Islet of Langerhans (tissue), 1 donor: ENCODE measurements around the gene DNAH7.

ENCODE experiments used
- FAIRE-seq: peaks from one replicate; lab custom pipeline; 2011; peaks lifted over from hg19 to GRCh38; lab: Jason Lieb, UNC

DNAH7 gene

DNA sequence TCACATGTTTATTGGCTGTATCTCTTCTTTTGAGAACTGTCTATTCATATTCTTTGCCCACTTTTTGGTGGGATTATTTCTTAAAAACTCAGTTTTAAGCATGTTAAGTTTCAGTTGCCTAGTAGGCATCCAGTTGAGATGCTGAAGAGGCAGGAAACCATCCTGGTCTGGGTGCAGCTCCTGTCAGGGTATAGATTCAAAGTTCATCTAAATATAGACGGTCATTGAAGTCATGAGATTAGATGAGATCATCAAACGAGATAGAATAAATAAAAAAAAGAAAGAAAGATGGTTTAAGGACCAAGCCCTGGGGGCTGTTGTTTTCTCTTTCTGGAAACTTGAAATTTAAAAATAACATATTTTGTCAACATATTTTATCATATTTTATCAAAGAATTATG lies 9.2 kb upstream of the DNAH7 start:
- no peak for FAIRE-seq

- no peak for FAIRE-seq
Measured at GRCh38 chr2:196076778-196077568, 8.3 kb upstream of the DNAH7 start.

DNA sequence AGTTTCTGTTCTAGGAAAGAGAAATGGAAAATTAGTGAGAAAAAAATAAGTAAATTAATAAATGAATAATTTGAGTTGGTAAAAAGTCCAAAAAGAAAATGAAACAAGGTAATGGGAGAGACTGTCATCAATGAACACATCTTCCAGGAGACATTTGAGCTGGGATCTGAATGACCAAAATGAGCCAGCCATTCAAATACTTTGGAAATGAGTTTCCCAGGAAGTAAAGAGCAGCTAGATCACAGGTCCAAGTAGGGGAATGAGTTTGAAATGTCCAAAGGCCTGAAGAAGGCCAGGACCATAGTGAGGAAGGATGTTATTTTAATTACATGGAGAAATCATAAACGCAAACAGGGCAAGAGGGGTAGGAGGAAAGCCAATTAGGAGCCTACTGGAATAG lies 6.6 kb upstream of the DNAH7 start:
- no peak for FAIRE-seq

DNA sequence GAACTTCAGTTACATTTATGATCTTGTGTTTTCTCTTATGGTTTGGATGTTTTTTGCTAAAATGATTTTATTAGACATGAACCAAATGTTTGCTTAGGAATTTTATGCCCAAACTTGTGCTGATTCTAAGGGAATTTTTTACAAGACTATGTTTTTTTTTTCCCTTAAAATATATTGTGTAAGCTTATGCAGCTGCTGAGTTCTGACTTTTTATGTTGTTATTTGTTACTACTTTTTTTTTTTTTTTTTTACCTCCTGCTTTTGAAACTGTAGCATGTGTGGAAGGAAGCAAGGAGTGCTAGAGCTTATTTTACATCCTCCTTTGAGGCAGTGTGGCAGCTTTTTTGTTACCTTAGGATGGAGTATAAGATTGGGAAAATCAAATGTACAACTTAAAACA lies 6.0 kb upstream of the DNAH7 start:
- FAIRE-seq, result no peak

- no peak for FAIRE-seq
Measured at GRCh38 chr2:196073521-196073920, 4.9 kb upstream of the DNAH7 start.

DNA sequence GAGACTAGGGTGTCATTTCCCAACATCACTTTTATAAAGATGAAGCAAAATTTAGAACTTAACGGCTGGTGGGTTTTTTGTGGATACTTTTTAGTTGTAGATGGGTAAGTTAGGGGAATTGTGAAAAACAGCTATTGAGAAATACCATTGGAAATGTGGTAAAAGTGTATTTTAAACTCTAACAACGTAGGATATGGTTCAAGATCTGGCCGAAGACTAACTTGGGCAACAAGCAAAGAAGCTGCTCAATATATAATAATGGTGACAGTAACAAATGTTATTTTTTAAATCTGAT lies 1.6 kb downstream of the DNAH7 start:
- FAIRE-seq, result no peak

DNA sequence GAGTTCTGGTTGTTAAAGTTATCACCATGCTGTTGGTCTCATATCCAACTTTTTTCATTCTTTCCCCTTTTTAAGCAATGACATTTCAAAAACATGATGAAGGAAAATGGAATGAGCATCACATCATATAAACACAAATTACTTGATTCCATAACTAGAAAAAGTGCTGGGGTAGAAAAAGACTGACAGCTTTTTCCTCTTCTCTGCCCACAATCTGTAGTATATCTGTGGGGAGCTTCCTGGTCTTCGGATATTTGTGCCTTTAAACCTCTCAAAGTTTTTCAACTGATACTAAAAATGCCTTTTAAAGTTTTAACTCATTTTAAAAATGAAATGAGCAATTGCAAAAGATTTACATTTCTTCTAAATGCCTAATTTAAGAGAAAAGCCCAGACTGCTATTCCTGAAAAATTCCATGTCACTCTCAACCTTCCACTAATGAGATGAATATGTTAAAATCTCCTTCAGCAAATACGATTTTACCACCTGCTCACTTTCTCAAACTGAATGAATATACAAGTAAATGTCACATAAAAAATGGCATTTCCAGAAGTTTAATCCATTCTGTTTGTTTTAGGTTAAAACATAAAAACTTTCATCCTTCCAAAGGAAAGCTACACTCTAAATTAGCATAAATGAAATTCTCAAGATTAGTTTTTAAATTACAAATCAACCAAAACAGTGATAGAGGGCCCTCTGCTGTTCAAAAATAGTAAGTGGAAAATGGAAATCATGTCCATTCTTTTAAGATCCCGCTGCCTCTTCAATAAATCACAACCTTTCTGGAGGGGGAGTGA lies 2.1 kb downstream of the DNAH7 start:
- FAIRE-seq, result peak; percentile 99

DNA sequence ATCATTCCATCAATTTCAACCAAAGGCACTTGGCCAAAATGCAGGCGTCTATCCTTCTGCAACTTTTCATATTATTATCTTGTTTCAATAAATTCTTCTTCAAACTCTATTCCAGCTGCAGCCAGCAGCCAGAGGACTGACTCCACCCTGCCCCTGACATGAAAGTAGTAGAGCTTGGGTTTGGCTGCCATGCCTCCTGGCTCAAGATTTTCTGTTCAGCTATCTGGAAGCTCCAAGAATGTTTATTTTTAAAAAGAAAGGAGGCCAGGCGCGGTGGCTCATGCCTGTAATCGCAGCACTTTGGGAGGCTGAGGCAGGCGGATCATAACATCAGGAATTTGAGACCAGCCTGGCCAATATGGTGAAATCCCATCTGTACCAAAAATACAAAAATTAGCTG lies 4.9 kb downstream of the DNAH7 start:
- no peak for FAIRE-seq

GRCh38 chr2:196059491-196059960 lies 9.1 kb downstream of the DNAH7 start:
- no peak for FAIRE-seq

DNA sequence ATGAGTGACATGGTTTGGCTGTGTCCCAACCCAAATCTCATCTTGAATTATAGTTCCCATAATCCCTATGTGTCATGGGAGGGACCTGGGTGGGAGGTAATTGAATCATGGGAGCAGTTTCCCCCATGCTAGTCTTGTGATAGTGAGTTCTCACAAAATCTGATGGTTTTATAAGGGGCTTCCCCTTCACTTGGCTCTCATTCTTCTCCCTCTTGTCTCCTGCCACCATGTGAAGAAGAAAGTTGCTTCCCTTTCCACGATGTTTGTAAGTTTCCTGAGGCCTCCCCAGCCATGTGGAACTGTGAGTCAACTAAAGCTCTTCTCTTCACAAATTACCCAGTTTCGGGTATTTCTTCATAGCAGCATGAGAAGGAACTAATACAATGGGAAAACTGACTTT lies 14.0 kb downstream of the DNAH7 start:
- no peak for FAIRE-seq

GRCh38 chr2:196046123-196046917 lies 22.3 kb downstream of the DNAH7 start:
- FAIRE-seq, result no peak

- no peak for FAIRE-seq
Measured at GRCh38 chr2:196041786-196042185, 26.9 kb downstream of the DNAH7 start.

GRCh38 chr2:196040218-196040617 lies 28.4 kb downstream of the DNAH7 start:
- FAIRE-seq, result no peak

DNA sequence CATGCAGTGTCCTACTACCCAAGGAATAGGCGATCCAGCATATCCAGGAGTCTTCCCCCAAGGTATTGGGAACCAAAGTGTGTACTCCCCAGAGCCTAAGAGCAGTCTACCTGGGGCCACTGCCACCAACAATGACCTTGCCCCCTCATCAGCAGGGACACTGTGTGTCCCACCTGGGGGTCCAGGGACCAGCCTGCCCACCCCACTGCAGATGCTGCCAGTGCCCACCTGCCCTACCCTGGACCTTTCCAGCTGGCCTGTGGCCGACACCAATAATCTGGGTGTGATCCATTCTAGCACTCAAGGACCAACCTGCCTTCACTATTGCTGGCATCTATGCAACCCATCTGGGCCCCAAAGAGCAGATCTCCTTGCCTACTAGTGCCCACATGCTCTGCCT lies 32.2 kb downstream of the DNAH7 start:
- FAIRE-seq, result no peak

- no peak for FAIRE-seq
Measured at GRCh38 chr2:196018037-196018436, 50.6 kb downstream of the DNAH7 start.

GRCh38 chr2:196012314-196012713 lies 56.3 kb downstream of the DNAH7 start:
- no peak for FAIRE-seq

DNA sequence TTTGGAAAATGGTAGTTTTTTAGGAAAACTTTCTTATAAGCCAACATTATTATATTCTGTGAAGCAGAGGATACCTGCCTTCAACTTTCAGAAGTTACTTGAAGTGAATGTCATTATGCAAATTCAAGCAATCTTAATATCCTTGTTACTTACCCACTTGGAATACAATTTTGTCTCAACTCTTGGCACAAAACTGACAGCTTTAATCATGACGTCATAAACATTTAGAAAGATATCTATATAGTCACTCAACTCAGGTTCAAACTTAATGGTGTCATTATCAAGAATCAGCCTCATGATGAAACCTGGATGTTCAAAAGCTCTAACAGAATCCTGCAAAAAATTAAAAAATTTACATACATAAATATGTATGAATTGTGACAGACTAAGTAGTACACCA lies 68.1 kb downstream of the DNAH7 start:
- no peak for FAIRE-seq

GRCh38 chr2:195998070-195998469 lies 70.6 kb downstream of the DNAH7 start:
- FAIRE-seq, result no peak

DNA sequence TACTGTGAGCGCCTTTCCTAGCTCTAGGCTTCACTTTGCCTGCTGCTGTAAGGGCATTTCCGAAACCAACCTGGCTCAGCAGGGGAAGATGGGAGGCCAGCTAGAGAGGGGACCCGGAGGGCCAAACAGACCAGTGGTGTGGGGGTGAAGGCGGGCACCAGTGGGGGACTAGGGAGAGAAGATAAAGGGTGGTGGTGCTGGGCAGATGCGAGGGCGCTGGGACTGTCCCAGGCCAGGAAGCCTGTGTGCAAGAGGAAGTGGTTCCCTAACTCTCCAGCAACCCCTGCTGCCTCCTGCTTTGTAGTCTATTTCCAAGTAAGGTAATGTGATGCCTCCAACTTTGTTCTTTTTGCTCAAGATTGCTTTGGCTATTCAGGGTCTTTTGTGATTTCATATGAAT lies 73.1 kb downstream of the DNAH7 start:
- FAIRE-seq, result no peak

GRCh38 chr2:195993623-195994022 lies 75.0 kb downstream of the DNAH7 start:
- no peak for FAIRE-seq

GRCh38 chr2:195985741-195986140 lies 82.9 kb downstream of the DNAH7 start:
- no peak for FAIRE-seq

DNA sequence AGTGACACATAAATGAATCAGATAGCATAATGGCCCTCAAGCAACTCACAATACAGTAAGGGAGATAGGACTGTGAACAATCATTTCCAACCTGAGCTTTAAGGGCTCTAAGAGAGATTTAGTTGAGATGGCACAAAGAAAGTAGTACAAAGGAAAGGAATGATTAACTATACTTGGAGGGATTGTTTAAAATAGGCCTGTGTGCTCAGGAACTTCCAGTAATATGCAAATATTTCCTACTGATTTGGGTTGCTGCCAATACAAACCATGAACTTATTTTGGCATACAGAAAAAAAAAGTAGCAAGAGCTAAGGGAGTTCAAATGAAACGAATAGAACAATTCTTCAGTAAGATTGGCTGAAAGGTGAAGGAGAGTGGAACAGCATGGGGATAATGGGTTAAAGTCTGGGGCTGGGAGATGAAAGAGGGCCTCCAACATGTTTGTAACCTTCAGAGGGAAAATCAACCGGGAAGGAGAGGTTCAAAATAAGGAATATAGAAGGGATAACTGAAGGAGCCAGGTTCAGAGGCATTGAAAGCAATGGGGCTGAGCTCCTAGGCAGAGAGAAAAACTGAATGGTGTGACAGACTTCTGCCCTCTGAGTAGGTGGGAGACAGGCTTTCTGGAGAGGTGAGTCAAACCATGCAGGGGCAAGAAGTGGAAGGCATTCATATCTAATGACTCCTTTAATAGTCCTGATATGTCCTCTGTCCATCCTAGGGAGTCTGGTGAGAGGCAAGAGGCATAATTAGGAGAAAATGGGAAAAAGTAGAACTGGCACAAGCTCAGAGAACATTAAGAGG lies 83.5 kb downstream of the DNAH7 start:
- FAIRE-seq, result no peak
